Measurements from ENCODE around the gene CPVL. TPM values are rescaled to one million over a fixed set of nuclear protein-coding genes. Genes with fewer than 3 reads are reported as not detected.
A peak's percentile ranks its signal among the peaks of the same experiment; 100 is the strongest.

Gene CPVL
- total and polyA plus RNA-seq, 11 donors: 68.8 to 247 (median 134) TPM

GRCh38 chr7:29040579-29040925, 105.8 kb downstream of the CPVL start:
- Histone ChIP-seq H3K27ac (peak overlapping the region in 5 of 12 donors; percentile 4 to 28 (median 6)), H3K4me1 (peaks cover 0 to 41% (median 21%) of the 10 kb centered on the region in 12 donors), H3K36me3 (no peaks in the 10 kb centered on the region), H3K9me3 (no peaks in the 10 kb centered on the region), H3K27me3 (no peaks in the 10 kb centered on the region), H3K4me3 (no peak overlapping the region)
- DNase-seq: no peak
- peak in 1 of 4 donors; percentile 49 for ATAC-seq
- intact Hi-C loops (cut with DNase I): loop anchor here in 1 of 10 donors (10.0 kb wide), 1 partner anchor 54 kb away; no protein-coding TSS in a partner anchor
- 46 to 65% (median 57%) methylated on average over 2 of the region's 2 CpGs for WGBS, 4 donors
- TF ChIP-seq POLR2A (IDR thresholded peaks at IDR 0.05) (no peak), CTCF (IDR thresholded peaks at IDR 0.05) (no peak)

- peaks cover 0 to 46% (median 25%) of the 10 kb centered on the region in 12 donors for H3K4me1 ChIP-seq
- no peak overlapping the region for H3K4me3 ChIP-seq
- no peaks in the 10 kb centered on the region for H3K9me3 ChIP-seq
- 44 to 57% (median 48%) methylated on average over 2 of the region's 2 CpGs for WGBS, 4 donors
- intact Hi-C loops (cut with DNase I): loop anchor here in 3 of 10 donors (2.0 to 10.0 kb wide), 4 partner anchors 45 to 83 kb away; no protein-coding TSS in a partner anchor
- H3K27me3 ChIP-seq: no peaks in the 10 kb centered on the region
- H3K27ac ChIP-seq: peak overlapping the region in 6 of 12 donors; percentile 4 to 28 (median 8)
- no peak for DNase-seq
- no peaks in the 10 kb centered on the region for H3K36me3 ChIP-seq
- peak; percentile 33 to 58 (median 49) for ATAC-seq
- TF ChIP-seq POLR2A (IDR thresholded peaks at IDR 0.05) (no peak), CTCF (IDR thresholded peaks at IDR 0.05) (no peak)
Measured at GRCh38 chr7:29039821-29040578, 106.3 kb downstream of the CPVL start.

GRCh38 chr7:29038463-29038862, 107.9 kb downstream of the CPVL start:
- no peaks in the 10 kb centered on the region for H3K27me3 ChIP-seq
- H3K27ac ChIP-seq: peak overlapping the region in 1 of 12 donors; percentile 28
- no peaks in the 10 kb centered on the region for H3K9me3 ChIP-seq
- TF ChIP-seq POLR2A (IDR thresholded peaks at IDR 0.05): no peak
- TF ChIP-seq CTCF (IDR thresholded peaks at IDR 0.05): no peak
- no peak for DNase-seq
- no peak overlapping the region for H3K4me3 ChIP-seq
- intact Hi-C loops (cut with DNase I): loop anchor here in 2 of 10 donors (2.0 to 10.0 kb wide), 3 partner anchors 46 to 82 kb away; no protein-coding TSS in a partner anchor
- WGBS, 4 donors: 39 to 73% (median 65%) methylated on average over 2 of the region's 2 CpGs
- no peaks in the 10 kb centered on the region for H3K36me3 ChIP-seq
- peaks cover 0 to 57% (median 29%) of the 10 kb centered on the region in 12 donors for H3K4me1 ChIP-seq
- ATAC-seq: no peak

GRCh38 chr7:29035044-29035740, 111.1 kb downstream of the CPVL start:
- ATAC-seq (peak; percentile 43 to 85 (median 79)), DNase-seq (no peak)
- Histone ChIP-seq H3K27ac (peak overlapping the region in 5 of 12 donors; percentile 5 to 52 (median 20)), H3K4me1 (peaks cover 0 to 49% (median 21%) of the 10 kb centered on the region in 12 donors), H3K27me3 (no peaks in the 10 kb centered on the region), H3K4me3 (no peak overlapping the region), H3K36me3 (peaks cover 0 to 4% (median 0%) of the 10 kb centered on the region in 9 donors), H3K9me3 (no peaks in the 10 kb centered on the region)
- intact Hi-C loops (cut with DNase I): loop anchor here in 2 of 10 donors (5.0 to 10.0 kb wide), 2 partner anchors 50 to 62 kb away; no protein-coding TSS in a partner anchor
- WGBS, 4 donors: 75 to 86% (median 80%) methylated on average over 5 to 8 of the region's 8 CpGs
- no peak for TF ChIP-seq CTCF (IDR thresholded peaks at IDR 0.05)

Measured in heart left ventricle (tissue), 16 donors.